NCI-H1092 (cell line): Measurements from ENCODE around the gene TPCN1.

Experiments used
- DNase-seq: peaks from one replicate; lab custom pipeline; 2025; lab: John Stamatoyannopoulos, UW

TPCN1 gene

DNA sequence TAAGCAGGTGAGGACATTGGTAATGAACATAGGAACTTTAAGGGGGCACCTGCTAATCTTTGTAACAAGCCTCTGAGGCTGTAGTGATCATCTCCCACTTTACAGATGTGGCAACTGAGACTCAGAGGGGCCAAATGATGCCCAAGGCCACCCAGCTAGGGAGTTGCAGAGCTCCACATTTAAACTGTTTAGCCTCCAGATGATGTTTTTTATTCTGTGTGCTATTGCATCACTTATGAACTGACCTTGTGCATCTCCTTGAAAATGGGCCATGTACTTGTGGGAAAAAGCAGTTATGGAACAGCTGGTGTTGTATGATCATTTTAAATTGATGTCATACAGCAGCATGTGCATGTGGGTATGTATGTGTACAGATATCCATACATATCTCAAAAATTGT lies 41.4 kb downstream of the TPCN1 start:
- no peak for DNase-seq

DNA sequence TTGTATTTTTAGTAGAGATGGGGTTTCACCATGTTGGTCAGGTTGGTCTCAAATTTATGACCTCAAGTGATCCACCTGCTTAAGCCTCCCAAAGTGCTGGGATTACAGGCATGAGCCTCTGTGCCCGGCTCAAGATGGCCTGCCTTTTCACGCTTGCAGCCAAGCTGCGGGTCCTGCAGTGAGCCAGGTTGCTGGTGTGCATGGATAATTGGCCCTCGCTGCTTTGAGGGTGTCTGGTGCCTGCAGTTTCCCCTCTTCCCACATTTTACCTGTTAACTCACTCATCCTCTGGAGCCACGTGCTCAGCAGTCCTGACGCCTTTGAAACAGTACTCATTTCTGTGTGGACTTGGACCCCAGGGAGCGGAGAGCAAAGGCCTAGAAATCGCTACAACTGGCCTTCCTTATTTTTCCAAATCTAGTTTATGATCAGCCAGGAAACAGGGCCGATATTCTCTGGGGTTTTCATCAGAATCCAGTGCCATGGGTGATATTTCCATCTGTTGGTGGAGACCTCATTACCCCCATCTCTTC lies 42.2 kb downstream of the TPCN1 start:
- DNase-seq, result no peak

DNA sequence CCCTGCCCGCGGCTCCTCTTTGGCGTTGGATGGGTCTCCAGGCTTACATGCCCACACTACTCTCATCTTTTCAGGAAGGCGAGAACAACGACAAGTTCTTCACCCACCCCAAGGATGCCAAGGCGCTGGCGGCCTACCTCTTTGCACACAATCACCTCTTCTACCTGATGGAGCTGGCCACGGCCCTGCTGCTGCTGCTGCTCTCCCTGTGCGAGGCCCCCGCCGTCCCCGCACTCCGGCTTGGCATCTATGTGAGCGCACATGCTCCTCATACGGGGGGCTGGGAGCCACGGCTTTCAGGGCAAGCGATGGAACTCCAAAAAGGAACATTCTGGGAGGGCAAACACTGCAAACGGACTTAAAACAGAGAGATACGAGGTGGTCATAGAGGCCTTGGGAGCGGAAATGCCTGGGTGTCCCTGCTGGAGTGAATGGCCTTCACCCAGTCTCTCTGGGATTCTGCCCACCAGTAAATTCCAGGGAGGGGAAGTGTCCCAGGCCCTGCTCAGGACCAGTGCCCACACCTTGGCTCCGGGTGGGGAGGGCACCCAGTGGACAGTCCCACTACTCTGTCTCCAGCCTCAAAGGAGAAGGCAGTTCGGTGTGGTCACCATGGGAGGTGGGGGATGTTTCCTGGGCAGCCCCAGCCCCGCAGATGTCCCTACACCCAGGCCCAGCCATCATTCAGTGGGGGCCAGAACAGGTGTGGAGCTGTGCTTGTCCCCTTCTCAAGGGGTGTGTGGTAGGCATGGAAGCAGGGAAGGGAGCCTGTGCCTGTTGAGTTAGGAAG lies 45.0 kb downstream of the TPCN1 start:
- DNase-seq, result no peak

DNA sequence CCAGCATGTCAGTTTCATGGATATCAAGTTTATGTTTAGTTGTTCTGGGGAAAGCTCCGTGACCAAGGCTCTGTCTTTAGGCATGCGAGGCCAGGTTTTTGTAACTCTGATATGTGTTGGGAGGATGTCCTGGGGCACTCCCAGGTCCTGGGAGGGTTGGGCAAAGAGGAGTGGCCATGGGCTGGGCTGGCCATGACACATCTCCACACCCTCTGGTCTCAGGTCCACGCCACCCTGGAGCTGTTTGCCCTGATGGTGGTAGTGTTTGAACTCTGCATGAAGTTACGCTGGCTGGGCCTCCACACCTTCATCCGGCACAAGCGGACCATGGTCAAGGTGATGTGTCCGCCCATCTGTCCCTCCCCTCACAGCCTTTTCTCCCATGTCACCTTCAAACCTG lies 46.4 kb downstream of the TPCN1 start:
- no peak for DNase-seq

DNA sequence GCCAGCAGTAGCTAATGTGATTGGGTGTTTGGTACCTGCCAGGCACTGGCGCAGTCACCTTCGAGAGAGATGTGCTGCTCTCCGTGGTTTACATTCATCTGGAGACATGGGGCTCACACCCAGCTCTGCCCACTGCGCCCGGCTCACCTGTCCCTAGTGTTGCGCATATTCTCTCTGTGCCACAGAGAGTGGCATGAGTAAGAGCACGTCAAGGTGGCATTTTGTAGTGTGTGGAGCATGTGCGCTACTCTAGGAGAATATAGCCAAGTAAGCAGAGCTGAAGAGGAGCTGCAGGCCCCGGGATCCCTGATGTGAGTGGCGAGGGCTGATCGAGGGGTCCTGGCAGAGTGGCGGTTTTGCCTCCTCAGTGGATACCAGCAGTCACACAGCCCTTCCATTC lies 46.9 kb downstream of the TPCN1 start:
- no peak for DNase-seq

DNA sequence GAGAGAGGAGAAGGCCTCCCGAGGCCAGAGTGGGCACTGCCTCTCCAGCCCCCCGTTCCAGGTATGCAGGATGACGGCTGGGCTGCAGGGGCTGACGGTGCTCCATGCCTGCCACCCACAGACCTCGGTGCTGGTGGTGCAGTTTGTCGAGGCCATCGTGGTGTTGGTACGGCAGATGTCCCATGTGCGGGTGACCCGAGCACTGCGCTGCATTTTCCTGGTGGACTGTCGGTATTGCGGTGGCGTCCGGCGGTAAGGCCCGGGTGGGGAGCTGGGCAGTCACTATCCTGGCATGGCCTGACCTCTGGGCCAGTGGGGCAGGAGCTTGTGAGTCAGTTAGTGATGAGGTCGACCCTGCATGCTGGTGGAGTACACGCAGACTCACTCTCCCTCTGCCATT lies 47.4 kb downstream of the TPCN1 start:
- no peak for DNase-seq

DNA sequence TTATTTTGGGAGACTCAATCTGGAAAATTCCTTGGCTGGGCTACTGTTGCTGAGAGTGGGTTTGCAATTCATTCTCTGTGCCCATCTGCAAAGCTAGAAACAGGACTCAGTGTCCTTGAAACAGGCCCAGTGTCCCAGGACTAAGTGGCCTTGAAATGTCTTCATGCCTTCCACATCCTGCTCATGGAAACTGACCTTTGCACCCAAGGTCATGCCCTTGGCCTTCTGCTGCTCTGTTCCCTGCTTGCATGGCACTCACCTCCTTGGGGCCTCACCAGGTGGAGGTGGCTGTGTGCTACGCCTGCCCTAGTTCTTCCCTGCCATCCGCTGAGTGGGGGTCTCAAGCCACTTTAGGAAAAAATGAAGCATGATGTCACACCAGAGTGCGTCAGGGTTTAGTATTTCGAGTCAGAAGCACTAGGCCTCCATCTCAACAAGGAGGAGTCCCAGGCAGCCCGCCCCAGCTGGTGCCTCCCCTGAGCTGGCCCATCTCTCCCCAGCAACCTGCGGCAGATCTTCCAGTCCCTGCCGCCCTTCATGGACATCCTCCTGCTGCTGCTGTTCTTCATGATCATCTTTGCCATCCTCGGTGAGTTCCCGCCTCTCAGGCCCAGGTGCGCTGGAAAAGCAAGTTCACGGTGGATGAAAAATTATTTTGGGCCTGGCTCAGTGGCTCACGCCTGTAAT lies 48.1 kb downstream of the TPCN1 start:
- DNase-seq, result no peak

DNA sequence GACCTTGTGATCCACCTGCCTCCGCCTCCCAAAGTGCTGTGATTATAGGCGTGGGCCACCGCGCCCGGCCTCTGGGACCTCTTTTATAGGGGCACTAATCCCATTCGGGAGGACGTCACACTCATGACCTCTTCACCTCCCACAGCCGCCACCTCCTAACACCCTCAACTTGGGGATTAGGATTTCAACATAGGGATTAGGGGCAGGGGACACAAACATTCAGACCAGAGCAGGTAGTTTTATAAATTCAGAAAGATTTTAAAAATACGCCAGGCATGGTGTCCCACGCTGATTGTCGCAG lies 49.4 kb downstream of the TPCN1 start:
- DNase-seq, result no peak

DNA sequence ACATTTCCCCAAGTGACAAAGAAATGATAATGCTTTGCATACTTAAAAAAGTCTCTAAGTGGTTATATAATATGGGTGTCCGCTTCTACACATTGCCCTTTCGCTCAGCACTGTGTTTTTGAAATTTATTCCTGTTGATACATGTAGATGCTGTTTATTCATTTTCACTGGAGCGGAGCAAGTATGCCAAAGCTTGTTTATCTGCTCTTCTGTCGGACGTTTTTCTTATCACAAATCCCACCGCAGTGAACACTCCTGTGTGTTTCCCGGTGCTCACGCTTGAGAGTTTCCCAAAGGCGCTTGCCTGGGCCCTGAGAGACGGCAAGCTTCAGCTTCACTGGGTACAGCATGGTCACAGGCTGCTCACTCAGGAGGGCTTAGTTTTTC lies 50.2 kb downstream of the TPCN1 start:
- no peak for DNase-seq

DNA sequence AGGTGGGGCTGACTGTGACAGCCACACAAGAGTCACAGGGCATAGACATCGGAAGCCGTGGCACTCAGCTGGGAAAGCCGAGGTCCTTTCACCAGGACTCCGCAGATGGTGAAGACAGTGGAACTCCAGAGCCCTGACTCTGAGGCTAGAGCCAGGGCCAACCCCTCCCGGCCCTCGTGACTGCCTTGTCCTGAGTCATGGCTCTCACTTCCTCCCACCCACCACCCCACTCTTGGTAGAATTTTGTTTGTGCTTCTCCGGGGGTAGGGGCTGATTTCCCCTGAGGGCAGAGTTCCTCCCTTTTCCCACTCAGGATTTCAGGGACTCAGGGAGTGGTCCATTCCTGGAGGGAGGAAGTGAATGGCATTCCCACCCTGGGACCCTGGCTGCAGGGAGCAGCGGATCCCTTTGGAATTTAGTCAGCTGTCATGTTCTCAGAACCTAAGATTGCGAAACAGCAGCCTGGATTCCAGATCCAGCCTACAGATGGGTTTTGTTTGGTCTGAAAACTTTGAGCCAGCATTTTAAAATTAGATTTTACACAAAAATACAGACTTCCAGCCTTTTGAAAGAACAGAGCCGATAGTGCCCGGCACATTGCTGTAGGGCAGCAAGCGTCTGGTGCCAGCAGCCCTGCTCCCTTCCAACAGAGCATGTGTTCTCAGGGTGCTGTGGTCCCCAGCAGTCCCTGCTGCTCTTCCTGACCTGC lies 50.7 kb downstream of the TPCN1 start:
- no peak for DNase-seq

DNA sequence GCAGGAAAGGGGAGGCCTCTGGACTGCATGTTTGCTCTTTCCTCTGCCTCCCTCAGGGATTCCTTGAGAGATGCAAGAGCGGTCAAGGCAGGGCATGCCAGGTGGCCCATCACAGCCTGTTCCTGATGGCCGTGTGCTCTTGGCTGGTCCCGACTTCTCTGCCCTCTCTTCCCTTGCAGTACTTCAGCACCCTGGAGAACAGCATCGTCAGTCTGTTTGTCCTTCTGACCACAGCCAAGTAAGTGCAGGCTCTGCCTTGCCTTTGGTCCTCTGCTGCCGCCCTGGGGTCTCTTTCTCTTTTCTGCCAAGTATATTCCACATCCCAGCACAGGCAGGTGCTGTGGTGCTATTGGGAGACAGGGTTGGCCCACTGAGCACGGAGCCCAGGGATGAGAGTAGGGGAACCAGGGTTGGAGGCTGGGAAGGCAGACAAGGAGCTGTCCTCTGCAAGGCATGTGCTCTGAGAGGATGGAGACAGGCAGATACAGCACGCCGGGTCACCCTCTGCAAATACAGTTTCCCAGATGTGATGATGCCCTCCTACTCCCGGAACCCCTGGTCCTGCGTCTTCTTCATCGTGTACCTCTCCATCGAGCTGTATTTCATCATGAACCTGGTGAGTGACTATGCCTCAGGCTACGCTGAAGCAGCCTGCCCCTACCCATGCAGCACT lies 51.9 kb downstream of the TPCN1 start:
- DNase-seq, result no peak

DNA sequence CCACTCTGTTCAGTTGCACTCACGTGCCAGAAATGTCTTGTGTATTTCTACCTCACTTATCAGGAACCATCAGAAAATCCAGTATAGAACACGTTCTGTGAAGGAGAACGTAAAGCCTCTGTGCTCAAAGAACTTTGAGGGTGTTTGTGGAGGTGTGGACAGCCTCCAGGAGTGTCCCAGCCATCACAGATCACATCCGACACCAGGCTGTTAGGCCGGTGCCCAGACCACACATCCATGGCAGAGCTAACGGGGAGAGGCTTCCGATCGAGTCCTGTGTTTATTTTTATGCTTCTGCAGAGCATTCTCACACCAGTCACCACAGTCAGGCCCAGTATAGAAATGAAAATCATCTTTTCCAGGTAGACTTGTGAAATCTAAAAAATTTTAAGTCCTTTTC lies 53.6 kb downstream of the TPCN1 start:
- DNase-seq, result no peak

DNA sequence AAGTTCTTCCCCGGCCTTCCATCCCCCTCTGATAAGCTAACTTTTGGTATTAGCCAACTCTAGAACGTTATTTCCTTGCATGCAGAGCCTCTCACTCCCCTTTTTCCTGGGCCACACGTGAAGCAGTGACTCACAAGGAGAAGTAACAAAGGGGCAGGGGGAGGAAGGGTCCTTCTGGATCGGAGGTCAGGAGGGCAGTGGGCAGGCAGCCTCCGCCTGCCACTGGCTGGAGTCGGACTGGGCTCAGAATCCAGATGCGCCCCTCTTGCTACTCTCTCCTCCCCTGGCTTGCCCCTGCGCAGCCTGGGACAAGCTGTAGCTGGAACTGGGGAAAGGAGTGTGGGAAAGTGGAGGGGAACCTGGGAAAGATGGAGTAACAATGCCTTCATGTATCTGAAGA lies 55.0 kb downstream of the TPCN1 start:
- no peak for DNase-seq

DNA sequence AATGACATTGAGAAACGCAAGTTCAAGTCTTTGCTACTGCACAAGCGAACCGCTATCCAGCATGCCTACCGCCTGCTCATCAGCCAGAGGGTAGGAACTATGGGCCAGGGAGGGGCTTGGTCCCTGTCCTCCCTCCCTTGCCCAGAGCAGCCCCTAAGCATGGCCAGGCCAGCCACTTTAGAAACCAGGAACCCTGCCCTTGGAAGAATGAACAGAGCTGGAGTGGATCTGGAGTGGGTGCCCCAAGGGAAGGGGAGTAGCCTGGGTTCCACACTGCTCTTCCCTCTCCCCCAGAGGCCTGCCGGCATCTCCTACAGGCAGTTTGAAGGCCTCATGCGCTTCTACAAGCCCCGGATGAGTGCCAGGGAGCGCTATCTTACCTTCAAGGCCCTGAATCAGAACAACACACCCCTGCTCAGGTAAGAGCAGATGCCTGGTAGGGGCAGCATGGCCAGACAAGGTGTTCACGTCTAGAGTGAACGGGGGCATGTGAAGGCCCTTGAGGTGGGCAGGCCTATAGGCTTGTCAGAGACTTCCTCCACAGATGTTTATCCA lies 55.8 kb downstream of the TPCN1 start:
- no peak for DNase-seq

DNA sequence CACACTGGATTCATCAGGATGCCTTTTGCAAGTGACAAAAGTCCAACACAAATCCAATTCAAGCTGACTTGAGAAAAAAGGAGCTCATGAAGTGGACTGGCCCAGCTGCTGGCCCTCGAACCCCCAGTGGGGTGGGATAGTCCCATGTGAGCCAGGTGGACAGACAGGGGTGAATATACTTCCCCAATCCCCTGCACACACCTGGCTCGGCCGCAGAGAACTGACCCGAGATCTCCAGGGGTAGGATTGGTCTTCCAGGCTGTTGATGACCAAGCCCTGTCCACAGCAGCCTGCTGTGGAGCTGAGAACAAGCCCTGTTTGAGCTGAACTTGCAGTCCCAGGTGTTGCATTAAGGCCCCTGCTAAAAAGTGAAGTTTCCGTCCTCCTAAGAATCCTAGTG lies 56.2 kb downstream of the TPCN1 start:
- DNase-seq, result no peak

DNA sequence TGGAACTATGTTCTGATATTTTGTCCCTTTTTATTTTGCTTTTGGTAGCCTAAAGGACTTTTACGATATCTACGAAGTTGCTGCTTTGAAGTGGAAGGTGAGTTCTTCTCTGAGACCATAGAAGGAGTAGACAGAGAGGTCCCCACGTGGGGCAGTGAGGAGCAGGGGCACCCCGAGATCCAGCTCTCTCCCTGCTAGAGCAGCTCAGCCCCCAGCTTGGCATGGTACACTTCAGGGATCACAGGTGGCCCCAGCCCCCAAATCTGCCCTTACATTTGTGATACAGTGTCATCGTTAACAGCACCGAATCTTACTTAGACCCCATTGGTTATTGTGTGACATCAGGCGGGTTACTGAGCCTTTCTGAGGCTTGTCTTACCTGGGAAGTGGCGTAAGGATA lies 56.9 kb downstream of the TPCN1 start:
- no peak for DNase-seq

DNA sequence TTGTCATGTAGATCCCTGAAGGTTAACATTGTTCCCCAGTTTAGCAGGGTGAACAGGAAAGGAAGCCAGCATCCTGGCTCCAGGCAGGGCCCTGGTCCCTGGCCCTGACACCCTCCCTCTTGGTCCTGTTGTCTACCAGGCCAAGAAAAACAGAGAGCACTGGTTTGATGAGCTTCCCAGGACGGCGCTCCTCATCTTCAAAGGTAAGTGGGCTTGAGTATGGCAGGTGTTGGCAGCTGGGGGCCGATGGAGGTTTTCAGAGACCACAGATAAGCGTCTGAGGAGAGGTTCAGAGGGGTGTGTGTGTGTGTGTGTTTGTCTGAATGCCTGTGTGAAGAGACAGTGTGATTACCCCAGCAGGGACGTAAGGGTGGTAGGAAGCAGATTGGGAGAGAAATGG lies 57.4 kb downstream of the TPCN1 start:
- no peak for DNase-seq

DNA sequence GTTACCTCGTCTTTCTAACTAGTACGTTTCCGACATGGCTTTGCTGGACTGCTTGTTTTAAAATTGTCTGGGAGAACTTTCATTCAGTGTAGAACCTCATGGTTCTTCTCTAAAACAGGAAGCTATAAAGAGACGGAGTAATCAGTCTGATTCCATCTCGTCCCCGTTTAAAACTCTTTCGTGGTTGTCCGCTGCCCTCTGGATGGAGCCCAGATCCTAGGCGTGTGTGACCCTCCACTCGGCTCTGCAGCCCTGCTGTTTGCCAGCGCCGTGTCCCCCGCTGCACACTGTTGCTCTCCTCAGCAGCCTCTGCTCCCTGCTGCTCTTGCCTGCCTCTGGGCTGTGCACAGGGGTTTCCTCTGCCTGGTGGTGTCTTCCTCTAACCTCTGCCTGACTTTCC lies 63.5 kb downstream of the TPCN1 start:
- no peak for DNase-seq

DNA sequence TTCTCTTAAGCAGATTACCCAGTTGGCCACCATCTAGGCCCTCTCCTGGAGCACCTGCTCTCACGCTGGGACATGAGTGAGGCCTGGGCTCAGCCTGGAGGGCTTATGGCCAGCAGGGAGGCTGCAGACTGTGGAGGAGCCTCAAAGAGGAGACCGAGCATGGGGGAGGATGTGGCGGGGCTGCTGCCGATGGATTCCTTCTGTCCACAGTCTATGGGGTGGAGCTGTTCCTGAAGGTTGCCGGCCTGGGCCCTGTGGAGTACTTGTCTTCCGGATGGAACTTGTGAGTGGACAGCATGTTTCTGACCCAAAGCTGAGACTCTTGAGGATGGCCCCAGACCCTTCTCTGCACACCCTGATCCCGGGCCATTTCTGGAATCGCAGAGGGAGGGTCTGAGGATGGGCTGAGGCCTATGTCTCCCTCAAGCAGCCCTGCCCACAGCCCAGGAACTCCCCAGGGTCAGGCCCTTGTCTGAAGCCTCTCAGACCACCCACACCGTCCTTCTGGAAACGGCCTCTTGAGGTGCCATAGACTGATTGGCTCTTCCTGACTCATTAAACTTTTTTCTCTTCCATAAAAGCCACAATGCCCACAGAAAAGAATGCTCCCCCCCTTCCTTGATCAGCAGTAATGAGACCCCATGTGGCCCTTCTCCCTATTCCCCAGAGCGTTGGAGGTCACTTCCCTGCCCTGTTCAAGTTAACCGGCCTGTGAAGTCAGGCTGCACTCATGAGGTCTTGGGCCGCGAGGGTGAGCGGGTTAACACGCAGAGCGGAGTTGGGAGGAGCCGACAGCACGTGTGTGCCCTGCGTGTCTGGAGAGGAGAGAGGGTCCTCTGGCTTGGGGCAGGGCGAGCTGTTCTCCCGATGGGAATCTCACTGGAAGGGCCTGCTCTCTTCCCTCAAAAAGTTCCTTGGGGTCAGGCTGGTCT lies 64.7 kb downstream of the TPCN1 start:
- no peak for DNase-seq

DNA sequence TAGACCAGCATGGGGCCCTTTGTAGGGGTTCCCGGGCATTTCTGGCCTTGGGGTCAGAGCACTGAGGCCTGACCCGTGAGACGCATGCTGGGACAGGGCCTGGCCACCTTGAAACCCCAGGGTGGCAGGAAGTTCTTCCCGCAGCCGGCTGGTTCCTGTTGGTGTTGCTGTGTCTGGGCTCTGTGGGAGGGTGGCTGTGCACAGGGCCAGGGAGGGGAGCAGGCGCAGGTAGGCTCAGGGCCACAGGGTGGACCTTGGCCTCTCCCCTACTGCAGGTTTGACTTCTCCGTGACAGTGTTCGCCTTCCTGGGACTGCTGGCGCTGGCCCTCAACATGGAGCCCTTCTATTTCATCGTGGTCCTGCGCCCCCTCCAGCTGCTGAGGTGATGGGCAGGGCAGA lies 65.4 kb downstream of the TPCN1 start:
- no peak for DNase-seq
